Measurements from ENCODE around the gene CIDEA. TPM values are rescaled to one million over a fixed set of nuclear protein-coding genes. Genes with fewer than 3 reads are reported as not detected.

CIDEA gene
- total and polyA plus RNA-seq, 9 of the 15 experiments (the other 6 are each of a cell fraction or from before 2014, with no cell fraction given): not detected

GRCh38 chr18:12271376-12272235 is 17.4 kb downstream of the CIDEA start (continued):
- TF ChIP-seq ZNF609 (CRISPR knock-in tag; IDR thresholded peaks at IDR 0.05; ENCODE audit: borderline replicate concordance) (no peak), SMARCA5 (IDR thresholded peaks at IDR 0.05) (no peak), NFIC (IDR thresholded peaks at IDR 0.05) (peak; percentile 63), ATF2 (CRISPR knock-in tag; IDR thresholded peaks at IDR 0.05) (no peak), SAFB (IDR thresholded peaks at IDR 0.05; ENCODE audit: borderline replicate concordance, low read depth, low read length) (no peak), NCOA4 (IDR thresholded peaks at IDR 0.05; ENCODE audit: partially characterized antibody) (no peak), ZFP30 (CRISPR knock-in tag; IDR thresholded peaks at IDR 0.05; ENCODE audit: borderline replicate concordance) (no peak), HNRNPLL (IDR thresholded peaks at IDR 0.05; ENCODE audit: low read depth, low read length, poor library complexity, severe bottlenecking) (no peak), SREBF2 (CRISPR knock-in tag; IDR thresholded peaks at IDR 0.05) (no peak), CEBPB (tag; IDR thresholded peaks at IDR 0.05) (no peak), SMAD2 (IDR thresholded peaks at IDR 0.05; ENCODE audit: low read depth, low read length) (no peak), ZNF347 (CRISPR knock-in tag; IDR thresholded peaks at IDR 0.05; ENCODE audit: low read depth) (no peak), NR0B1 (IDR thresholded peaks at IDR 0.05; ENCODE audit: partially characterized antibody) (no peak), MAFF (IDR thresholded peaks at IDR 0.05; ENCODE audit: low read length) (no peak), ZNF639 (CRISPR knock-in tag; conservative IDR thresholded peaks at IDR 0.05 in 1 of 2, IDR thresholded peaks at IDR 0.05 in 1 of 2) (0 out of 4 replicates have a peak, but pooled peaks of 1 of the 2 experiments have one; percentile 49), XRCC5 (IDR thresholded peaks at IDR 0.05; ENCODE audit: low read depth, low read length) (peak; percentile 76; the same call in 1 of the 2 replicates)

Data from K562 (cell line).